H9 (cell line): Measurements from ENCODE around the gene SERPINA6. TPM values are rescaled to one million over a fixed set of nuclear protein-coding genes. Genes with fewer than 3 reads are reported as not detected.

Experiments
- DNase-seq: peaks from one replicate; pipeline ENCODE4 v3.0.0-alpha.2; 2017
- H2AFZ ChIP-seq: one replicate; pipeline ENCODE4 v1.6.1; 2013; ENCODE audit warnings: mild to moderate bottlenecking, low read length, control low read depth, moderate library complexity
- H2AK5ac ChIP-seq: 2 replicates; pipeline ENCODE4 v1.6.1; 2013; ENCODE audit warnings: low read length, control low read depth, mixed read lengths; ENCODE audit not compliant: insufficient read length
- H2BK120ac ChIP-seq: one replicate; pipeline ENCODE4 v1.6.1; 2013; ENCODE audit warnings: low read depth, mild to moderate bottlenecking, low read length, control low read depth, inconsistent platforms; ENCODE audit not compliant: poor library complexity, severe bottlenecking
- H2BK12ac ChIP-seq: 2 replicates; pipeline ENCODE4 v1.6.1; 2013; ENCODE audit warnings: low read length, control low read depth, mixed read lengths, low read depth; ENCODE audit not compliant: insufficient read length
- H2BK15ac ChIP-seq: 2 replicates; pipeline ENCODE4 v1.6.1; 2013; ENCODE audit warnings: low read depth, low read length, control low read depth
- H2BK20ac ChIP-seq: one replicate; pipeline ENCODE4 v1.6.1; 2013; ENCODE audit warnings: low read depth, mild to moderate bottlenecking, low read length, control low read depth, inconsistent platforms; ENCODE audit not compliant: poor library complexity, severe bottlenecking
- H2BK5ac ChIP-seq: 2 replicates; pipeline ENCODE4 v1.6.1; 2013; ENCODE audit warnings: low read length, control low read depth, mixed read lengths; ENCODE audit not compliant: insufficient read length
- H3K14ac ChIP-seq: 2 replicates; pipeline ENCODE4 v1.6.1; 2013; ENCODE audit warnings: low read length, control low read depth; ENCODE audit not compliant: insufficient read depth
- H3K18ac ChIP-seq: 2 replicates; pipeline ENCODE4 v1.6.1; 2013; ENCODE audit warnings: low read depth, mild to moderate bottlenecking, mixed read lengths, low read length, control low read depth; ENCODE audit not compliant: insufficient read length
- H3K23ac ChIP-seq: 2 replicates; pipeline ENCODE4 v1.6.1; 2013; ENCODE audit warnings: low read length, control low read depth, mixed read lengths, low read depth; ENCODE audit not compliant: insufficient read length
- H3K23me2 ChIP-seq: 2 replicates; pipeline ENCODE4 v1.6.1; 2013; ENCODE audit warnings: low read depth, mild to moderate bottlenecking, mixed read lengths, low read length, control low read depth; ENCODE audit not compliant: insufficient read length, poor library complexity, severe bottlenecking
- H3K27ac ChIP-seq: 2 replicates; pipeline ENCODE4 v1.5.1; 2013; ENCODE audit warnings: low read length, control low read depth, mixed read lengths, low read depth; ENCODE audit not compliant: insufficient read length
- H3K27me3 ChIP-seq: 2 replicates; pipeline ENCODE4 v1.6.1; 2013; ENCODE audit warnings: low read length, control low read depth, inconsistent platforms; ENCODE audit not compliant: insufficient read depth
- H3K4ac ChIP-seq: 2 replicates; pipeline ENCODE4 v1.6.1; 2013; ENCODE audit warnings: low read depth, mild to moderate bottlenecking, control low read depth, inconsistent platforms, low read length, moderate library complexity
- H3K4me1 ChIP-seq: 2 replicates; pipeline ENCODE4 v1.6.1; 2013; ENCODE audit warnings: low read length, control low read depth, inconsistent platforms; ENCODE audit not compliant: insufficient read depth
- H3K4me2 ChIP-seq: 2 replicates; pipeline ENCODE4 v1.6.1; 2013; ENCODE audit warnings: low read length, control low read depth, mixed read lengths; ENCODE audit not compliant: insufficient read length, insufficient read depth
- H3K56ac ChIP-seq: 2 replicates; pipeline ENCODE4 v1.6.1; 2013; ENCODE audit warnings: low read depth, mild to moderate bottlenecking, mixed read lengths, low read length, control low read depth; ENCODE audit not compliant: insufficient read length
- H3K79me1 ChIP-seq: 2 replicates; pipeline ENCODE4 v1.6.1; 2013; ENCODE audit warnings: low read depth, mild to moderate bottlenecking, moderate library complexity, low read length, control low read depth, inconsistent platforms; ENCODE audit not compliant: insufficient read depth, poor library complexity, severe bottlenecking
- H3K79me2 ChIP-seq: 2 replicates; pipeline ENCODE4 v1.6.1; 2013; ENCODE audit warnings: low read length, control low read depth, inconsistent platforms; ENCODE audit not compliant: insufficient read depth
- H3K9ac ChIP-seq: 2 replicates; pipeline ENCODE4 v1.6.1; 2013; ENCODE audit warnings: low read length, control low read depth, mixed read lengths; ENCODE audit not compliant: insufficient read length; ENCODE audit errors: extremely low read depth
- H3K9me3 ChIP-seq: one replicate; pipeline ENCODE4 v1.6.1; 2013; ENCODE audit warnings: low read depth, low read length, inconsistent platforms; ENCODE audit not compliant: control insufficient read depth
- H3T11ph ChIP-seq: one replicate; pipeline ENCODE4 v1.6.1; 2013; ENCODE audit warnings: mild to moderate bottlenecking, low read length, control low read depth, inconsistent platforms
- H4K20me1 ChIP-seq: one replicate; pipeline ENCODE4 v1.6.1; 2013; ENCODE audit not compliant: control insufficient read depth, insufficient read length, insufficient read depth
- H4K5ac ChIP-seq: 2 replicates; pipeline ENCODE4 v1.6.1; 2013; ENCODE audit warnings: low read depth, mild to moderate bottlenecking, mixed read lengths, low read length, control low read depth; ENCODE audit not compliant: insufficient read length
- H4K8ac ChIP-seq: replicated peaks from 2 replicates; pipeline ENCODE4 v1.6.1; 2013; ENCODE audit warnings: low read length, control low read depth, mixed read lengths, low read depth; ENCODE audit not compliant: insufficient read length
- H4K91ac ChIP-seq: 2 replicates; pipeline ENCODE4 v1.6.1; 2013; ENCODE audit warnings: low read depth, mild to moderate bottlenecking, moderate library complexity, mixed read lengths, low read length, control low read depth; ENCODE audit not compliant: insufficient read length
- H3K27ac Mint-ChIP-seq, 3 experiments: 2 replicates in 2 of 3; 3 replicates in 1 of 3; pipeline ENCODE4 v1.8.0; 2020 to 2021; ENCODE audit warnings: mixed read lengths in 3 of 3, mild to moderate bottlenecking in 1 of 3, moderate library complexity in 1 of 3
- H3K27me3 Mint-ChIP-seq: 2 replicates; pipeline ENCODE4 v1.8.0; 2021; ENCODE audit warnings: low read depth, mild to moderate bottlenecking, moderate library complexity, mixed read lengths
- H3K36me3 Mint-ChIP-seq, 3 experiments: 2 replicates in 2 of 3; 3 replicates in 1 of 3; pipeline ENCODE4 v1.8.0; 2020 to 2021; ENCODE audit warnings: low read depth in 3 of 3, mixed read lengths in 3 of 3; ENCODE audit not compliant: insufficient read depth in 1 of 3
- H3K4me1 Mint-ChIP-seq, 2 experiments: 2 replicates each; pipeline ENCODE4 v1.8.0; 2020; ENCODE audit warnings: mixed read lengths in 2 of 2
- H3K4me3 Mint-ChIP-seq, 2 experiments: 2 replicates in 1 of 2; 3 replicates in 1 of 2; pipeline ENCODE4 v1.8.0; 2020 to 2021; ENCODE audit warnings: mild to moderate bottlenecking in 2 of 2, mixed read lengths in 2 of 2, moderate library complexity in 1 of 2
- H3K9me3 Mint-ChIP-seq, 2 experiments: 2 replicates in 1 of 2; 3 replicates in 1 of 2; pipeline ENCODE4 v1.8.0; 2020; ENCODE audit warnings: mild to moderate bottlenecking in 2 of 2, mixed read lengths in 2 of 2, moderate library complexity in 1 of 2
- CTCF ChIP-seq: fragments of 200-600 bp; sonication (generic); conservative IDR thresholded peaks from 3 replicates; pipeline ENCODE4 v1.8.0; 2021; ENCODE audit warnings: antibody characterized with exemption, mild to moderate bottlenecking
- WGBS: extraction: QIAGEN DNeasy Blood & Tissue Kit; methylation state at CpG from one replicate; pipeline ENCODE4 v1.1.7; 2013; ENCODE audit warnings: missing lambda C conversion rate, low lambda C conversion rate, mixed read lengths; ENCODE audit not compliant: insufficient read length; ENCODE audit errors: extremely low coverage; 5-methylcytosine and 5-hydroxymethylcytosine counted together
- total RNA-seq: library from RNA; stranded (reverse); gene quantifications from 2 replicates; pipeline ENCODE4 v1.2.1, GENCODE V29; 2021

SERPINA6 gene
- total RNA-seq, 1 experiment from 2014 or later = not detected

- Histone ChIP-seq H3K27me3 (no peaks in the 10 kb centered on the region), H4K8ac (no peak overlapping the region), H3K79me2 (no peaks in the 10 kb centered on the region), H3K4ac (no peak overlapping the region), H2BK5ac (no peak overlapping the region), H3K56ac (no peak overlapping the region), H3K27ac (no peak overlapping the region), H2BK15ac (no peak overlapping the region), H3K14ac (no peak overlapping the region), H2BK120ac (no peak overlapping the region), H2BK20ac (no peak overlapping the region), H2AFZ (no peak overlapping the region), H2BK12ac (no peak overlapping the region), H3K23ac (no peak overlapping the region), H3K79me1 (no peaks in the 10 kb centered on the region), H3K9ac (no peak overlapping the region), H4K91ac (no peak overlapping the region), H4K20me1 (no peaks in the 10 kb centered on the region), H3K23me2 (no peaks in the 10 kb centered on the region), H3K4me1 (no peaks in the 10 kb centered on the region), H2AK5ac (no peak overlapping the region), H3T11ph (no peak overlapping the region), H3K4me2 (no peak overlapping the region), H3K18ac (no peak overlapping the region), H3K9me3 (no peaks in the 10 kb centered on the region), H4K5ac (no peak overlapping the region)
- Mint-ChIP-seq H3K4me1 (peaks cover 5 to 6% of the 10 kb centered on the region in 2 experiments; a peak in 2 of 4 replicates), H3K9me3 (no peaks in the 10 kb centered on the region), H3K36me3 (no peaks in the 10 kb centered on the region), H3K27ac (no peak overlapping the region), H3K4me3 (no peak overlapping the region), H3K27me3 (peaks cover 2% of the 10 kb centered on the region; the same call in 1 of the 2 replicates)
- no peak for DNase-seq
- no peak for TF ChIP-seq CTCF
- no CpG with 5 or more reads among the region's 4 CpGs for WGBS
Observed at GRCh38 chr14:94317259-94317658, 5.9 kb downstream of the SERPINA6 start.
